Adrenal gland (tissue), 12 donors: ENCODE measurements around the gene SMURF1. TPM values are rescaled to one million over a fixed set of nuclear protein-coding genes. Genes with fewer than 3 reads are reported as not detected.

Source experiments
- DNase-seq, 7 donors: peaks; one replicate each; pipeline ENCODE4 v3.0.0-alpha.2; 2019 to 2020
- H3K27ac ChIP-seq, 5 donors: fragments of 200-600 bp; sonication (generic) in 4 of 5; 1 replicate in 3 of 5; 2 replicates in 2 of 5; pipeline versions ENCODE4 v1.5.1 to v1.8.0; 2016 to 2020; ENCODE audit warnings: mild to moderate bottlenecking in 1 of 5
- H3K27me3 ChIP-seq: fragments of 200-600 bp; 2 replicates; pipeline ENCODE4 v1.8.0; 2021
- H3K36me3 ChIP-seq, 2 donors: fragments of 200-600 bp; replicated peaks in 1 of 2; 1 replicate in 1 of 2; 2 replicates in 1 of 2; pipeline versions ENCODE4 v1.5.1 to v1.8.0; 2018 to 2022
- H3K4me1 ChIP-seq, 2 donors: fragments of 200-600 bp; replicated peaks in 1 of 2; 1 replicate in 1 of 2; 2 replicates in 1 of 2; pipeline versions ENCODE4 v1.5.1 to v1.8.0; 2018 to 2021
- H3K4me3 ChIP-seq, 4 donors: fragments of 200-600 bp; sonication (generic) in 3 of 4; one replicate each; pipeline ENCODE4 v1.5.1; 2016 to 2018
- H3K9me3 ChIP-seq, 3 donors: fragments of 200-600 bp; sonication (generic) in 1 of 3; replicated peaks in 1 of 3; 1 replicate in 2 of 3; 2 replicates in 1 of 3; pipeline versions ENCODE4 v1.5.1 to v1.8.0; 2016 to 2021
- CTCF ChIP-seq, 6 experiments: fragments of 450-650 bp in 4 of 6; fragments of 200-600 bp in 2 of 6; sonication (generic) in 1 of 6; IDR thresholded peaks; 1 replicate in 5 of 6; 2 replicates in 1 of 6; pipeline versions ENCODE4 v1.5.1 to v1.8.0; 2016 to 2021; ENCODE audit warnings: antibody characterized with exemption in 6 of 6, mild to moderate bottlenecking in 2 of 6, moderate library complexity in 1 of 6
- POLR2A ChIP-seq, 2 donors: fragments of 450-650 bp; IDR thresholded peaks; one replicate each; pipeline ENCODE4 v1.6.1; 2017; ENCODE audit warnings: antibody characterized with exemption in 2 of 2, mild to moderate bottlenecking in 2 of 2, moderate library complexity in 1 of 2
- WGBS, 4 donors: extraction: QIAGEN DNeasy Blood & Tissue Kit in 2 of 4; methylation state at CpG; one replicate each; pipeline versions ENCODE4 v1.1.5 to v1.1.7; 2013 to 2017; 5-methylcytosine and 5-hydroxymethylcytosine counted together
- intact Hi-C, 2 donors: fragments of 100-400 bp; cut with DNase I; formaldehyde crosslinking; loops; one replicate each; pipeline versions ENCODE4 v1.14.1 to v1.15.0; 2022 to 2023
- polyA plus RNA-seq, 3 donors: library from polyadenylated mRNA; stranded (reverse); fragments of 200-250 nt in 2 of 3; fragments of 350-450 nt in 1 of 3; fragmentation: Illumina TruSeq in 1 of 3; extraction: RNeasy Lipid Tissue Mini Kit (QIAGEN cat#74804) in 1 of 3; gene quantifications; one replicate each; pipeline ENCODE4 v1.2.3, GENCODE V29; 2013 to 2014
- total RNA-seq, 9 donors: library from RNA; depleted of rRNA in 4 of 9; stranded (reverse); fragments of >200 nt in 4 of 9; fragments of 120-200 nt in 1 of 9; fragmentation: NEBNext Ultra II Directional in 1 of 9; extraction: Animal tissue kit (Norgen Biotek cat#: 25700) in 1 of 9; gene quantifications; one replicate each; pipeline versions ENCODE4 v1.1.0 to v1.2.4, GENCODE V29; 2013 to 2023
- donor health status: healthy with polysubstance abuse.
- donor health status: Bipolar disorder and iron deficiency.
- donor health status: DM: yes; HTN: yes; CAD: no.
- donor health status: DM: no; HTN: no; CAD: no.
- donor health status: DM: no; HTN: no; CAD: no.
- donor health status: DM: yes; HTN: yes; CAD: no.

The SMURF1 gene
- total and polyA plus RNA-seq, 12 donors = 8.9 to 40.3 (median 22.3) TPM

DNA sequence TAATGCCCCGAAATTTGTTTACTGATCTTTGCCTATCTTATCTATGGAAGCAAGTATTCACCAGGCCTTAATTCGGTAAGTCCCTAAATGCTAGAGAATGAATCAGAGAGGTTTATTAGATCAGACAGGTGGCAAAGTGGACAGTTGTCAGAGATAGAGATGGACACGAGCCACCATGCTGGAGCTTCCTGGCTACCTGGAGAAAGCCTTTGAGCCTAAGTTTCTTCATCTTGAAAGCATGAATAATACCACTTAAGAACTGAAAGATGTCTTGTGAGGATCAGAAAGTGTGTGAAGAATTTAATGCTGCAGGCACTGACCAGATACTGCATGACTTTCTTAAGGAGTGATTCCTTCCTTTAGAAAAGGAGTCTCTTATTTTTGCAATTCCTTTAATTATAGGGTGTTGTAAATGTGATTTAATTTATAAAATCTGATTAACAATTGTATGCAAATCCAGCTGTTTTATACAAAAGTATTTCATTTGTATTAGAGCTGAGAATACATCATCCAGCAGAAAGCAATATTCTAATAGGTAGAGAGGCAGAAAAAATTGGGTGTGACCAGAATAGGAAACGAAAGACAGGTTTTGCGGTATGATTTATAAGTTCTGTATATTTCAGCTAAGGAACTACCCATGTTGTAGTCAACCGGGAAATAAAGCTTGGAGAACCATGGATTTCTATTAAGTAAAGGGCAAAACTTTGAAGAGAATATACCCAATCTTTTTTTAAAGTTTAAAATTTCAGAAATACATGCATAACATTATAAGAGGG lies 82.7 kb downstream of the SMURF1 start:
- no peaks in the 10 kb centered on the region for H3K4me1 ChIP-seq
- intact Hi-C loops = no loop called here
- no peaks in the 10 kb centered on the region for H3K9me3 ChIP-seq
- H3K36me3 ChIP-seq = peaks cover 0 to 12% of the 10 kb centered on the region in 2 donors
- H3K27me3 ChIP-seq = no peaks in the 10 kb centered on the region
- WGBS, 4 donors = 61 to 75% (median 69%) methylated on average over 6 of the region's 6 CpGs
- DNase-seq = no peak
- no peak overlapping the region for H3K4me3 ChIP-seq
- H3K27ac ChIP-seq = peak overlapping the region in 1 of 5 donors; percentile 31
- TF ChIP-seq POLR2A (IDR thresholded peaks at IDR 0.05) (no peak), CTCF (IDR thresholded peaks at IDR 0.05) (no peak)

DNA sequence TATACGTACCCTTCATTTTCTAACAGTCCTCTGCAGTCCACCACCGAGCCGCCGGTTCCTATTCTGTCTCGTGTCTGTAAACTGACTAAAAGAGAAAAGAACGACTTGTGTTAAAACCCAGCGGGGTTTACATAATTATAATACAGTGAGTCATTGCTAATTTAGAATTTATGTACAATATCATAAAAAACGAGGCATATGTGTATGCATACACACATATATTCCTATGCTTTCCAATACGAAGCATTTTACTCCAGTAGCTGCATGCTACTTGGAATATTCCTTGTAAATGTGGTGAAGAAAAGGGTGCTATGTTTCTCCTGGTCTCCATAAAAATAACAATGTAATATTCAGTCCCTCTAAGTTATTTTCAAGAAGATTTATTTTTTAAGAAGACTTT lies 89.1 kb downstream of the SMURF1 start:
- H3K27me3 ChIP-seq = no peaks in the 10 kb centered on the region
- H3K36me3 ChIP-seq = peaks cover 0 to 68% of the 10 kb centered on the region in 2 donors
- TF ChIP-seq CTCF (IDR thresholded peaks at IDR 0.05) (no peak), POLR2A (IDR thresholded peaks at IDR 0.05) (no peak)
- no peak overlapping the region for H3K4me3 ChIP-seq
- 89 to 96% (median 94%) methylated on average over 9 of the region's 9 CpGs for WGBS, 4 donors
- peak in 1 of 7 donors; percentile 7 for DNase-seq
- no peaks in the 10 kb centered on the region for H3K9me3 ChIP-seq
- intact Hi-C loops = no loop called here
- H3K27ac ChIP-seq = no peak overlapping the region
- peaks cover 4 to 16% of the 10 kb centered on the region in 2 donors for H3K4me1 ChIP-seq

GRCh38 chr7:99050971-99051370 lies 92.9 kb downstream of the SMURF1 start:
- TF ChIP-seq POLR2A (IDR thresholded peaks at IDR 0.05) = no peak
- TF ChIP-seq CTCF (IDR thresholded peaks at IDR 0.05) = no peak
- H3K36me3 ChIP-seq = peaks cover 0 to 83% of the 10 kb centered on the region in 2 donors
- H3K9me3 ChIP-seq = no peaks in the 10 kb centered on the region
- intact Hi-C loops = no loop called here
- no peaks in the 10 kb centered on the region for H3K27me3 ChIP-seq
- no peak for DNase-seq
- WGBS, 4 donors = 32 to 57% (median 40%) methylated on average over 2 of the region's 2 CpGs
- H3K4me3 ChIP-seq = no peak overlapping the region
- H3K4me1 ChIP-seq = peaks cover 8 to 16% of the 10 kb centered on the region in 2 donors
- H3K27ac ChIP-seq = peak overlapping the region in 3 of 5 donors; percentile 28 to 52 (median 37)

DNA sequence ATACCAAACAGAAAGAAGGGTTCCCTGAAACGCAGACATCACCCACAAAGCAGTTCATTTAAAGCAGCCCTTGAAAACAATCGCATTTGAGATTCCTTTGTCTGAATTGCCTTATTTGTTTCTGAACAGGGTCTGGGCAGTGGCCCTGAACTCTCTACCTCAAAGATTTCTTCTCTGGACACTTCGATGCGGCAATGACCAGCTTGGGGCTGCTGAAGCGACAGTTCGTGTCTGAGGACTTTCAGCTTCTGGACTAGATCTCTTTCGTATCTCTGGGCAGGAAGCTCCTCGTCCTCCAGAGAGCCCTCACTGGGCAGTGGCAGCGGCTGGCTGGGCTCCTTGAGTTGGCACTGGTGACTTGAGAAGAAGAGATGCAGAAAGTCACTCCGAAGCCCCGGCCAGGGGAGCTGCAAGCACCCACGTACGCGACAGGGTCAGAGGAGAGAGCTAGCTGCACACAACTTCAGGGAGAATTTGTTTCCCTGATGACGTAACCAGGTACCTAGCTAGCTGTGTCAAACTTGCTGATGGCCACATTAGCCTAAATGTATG lies 96.3 kb downstream of the SMURF1 start:
- Histone ChIP-seq H3K27ac (no peak overlapping the region), H3K4me1 (peaks cover 10 to 25% of the 10 kb centered on the region in 2 donors), H3K27me3 (no peaks in the 10 kb centered on the region), H3K9me3 (no peaks in the 10 kb centered on the region), H3K36me3 (peaks cover 0 to 76% of the 10 kb centered on the region in 2 donors), H3K4me3 (no peak overlapping the region)
- TF ChIP-seq CTCF (IDR thresholded peaks at IDR 0.05) (no peak), POLR2A (IDR thresholded peaks at IDR 0.05) (no peak)
- WGBS, 4 donors = 82 to 95% (median 91%) methylated on average over 13 to 15 of the region's 15 CpGs
- DNase-seq = peak in 2 of 7 donors; percentile 17 to 47
- intact Hi-C loops = loop anchor here in 1 of 2 donors (10.0 kb wide), 1 partner anchor 97 kb away; the partner anchor contains the start of gene SMURF1
